Neural crest cell (in vitro differentiated cells): Measurements from ENCODE around the gene ENO2. TPM values are rescaled to one million over a fixed set of nuclear protein-coding genes. Genes with fewer than 3 reads are reported as not detected.
"Not testable (repeated sequence)": the region's sequence is repeated elsewhere in the genome, so short reads cannot be mapped to it uniquely, and the experiment has no call there.

Experiments used
- DNase-seq: peaks from one replicate; pipeline ENCODE4 v3.0.0; 2021; ENCODE audit warnings: low read depth, mixed read lengths, low spot score
- H3K27ac Mint-ChIP-seq: one replicate; pipeline ENCODE4 v1.8.0; 2021; ENCODE audit warnings: mild to moderate bottlenecking, mixed read lengths; ENCODE audit not compliant: unreplicated experiment
- H3K27me3 Mint-ChIP-seq: 2 replicates; pipeline ENCODE4 v1.8.0; 2021; ENCODE audit warnings: low read depth, mild to moderate bottlenecking, mixed read lengths
- H3K36me3 Mint-ChIP-seq: 2 replicates; pipeline ENCODE4 v1.8.0; 2021; ENCODE audit warnings: low read depth, mild to moderate bottlenecking, mixed read lengths
- H3K4me1 Mint-ChIP-seq: 2 replicates; pipeline ENCODE4 v1.8.0; 2021; ENCODE audit warnings: mixed read lengths
- H3K4me3 Mint-ChIP-seq: one replicate; pipeline ENCODE4 v1.8.0; 2021; ENCODE audit warnings: mild to moderate bottlenecking, mixed read lengths
- H3K9me3 Mint-ChIP-seq: 2 replicates; pipeline ENCODE4 v1.8.0; 2021; ENCODE audit warnings: mixed read lengths
- CTCF ChIP-seq: fragments of 200-600 bp; sonication (generic); conservative IDR thresholded peaks from 2 replicates; pipeline ENCODE4 v1.5.0; 2021; ENCODE audit warnings: antibody characterized with exemption, mild to moderate bottlenecking
- total RNA-seq: library from RNA; stranded (reverse); gene quantifications from 2 replicates; pipeline ENCODE4 v1.2.1, GENCODE V29; 2021

The ENO2 gene
- total RNA-seq, 1 donor from 2014 or later = 68.4 TPM

- Mint-ChIP-seq H3K27me3 (no peaks in the 10 kb centered on the region), H3K36me3 (no peaks in the 10 kb centered on the region), H3K4me3 (peak overlapping the region; percentile 1), H3K9me3 (no peaks in the 10 kb centered on the region), H3K4me1 (peaks cover 5% of the 10 kb centered on the region), H3K27ac (no peak overlapping the region)
- DNase-seq = no peak
- TF ChIP-seq CTCF = no peak
Measured at GRCh38 chr12:6903722-6904121, 10.7 kb upstream of the ENO2 start.

- no peaks in the 10 kb centered on the region for H3K9me3 Mint-ChIP-seq
Measured at GRCh38 chr12:6904280-6905276, 9.8 kb upstream of the ENO2 start, which contains the start of gene LRRC23. LRRC23 (plus strand) TSS chr12:6904822; CDS start chr12:6905634, 812 bp downstream.

GRCh38 chr12:6905414-6906040, 8.9 kb upstream of the ENO2 start:
- Mint-ChIP-seq H3K27me3 (no peaks in the 10 kb centered on the region), H3K4me1 (no peaks in the 10 kb centered on the region), H3K9me3 (no peaks in the 10 kb centered on the region), H3K4me3 (no peak overlapping the region), H3K36me3 (no peaks in the 10 kb centered on the region), H3K27ac (no peak overlapping the region)
- TF ChIP-seq CTCF = no peak
- no peak for DNase-seq

More at GRCh38 chr12:6904280-6905276, 9.8 kb upstream of the ENO2 start, which contains the start of gene LRRC23:
- peak; percentile 97 for DNase-seq
- TF ChIP-seq CTCF = no peak
- Mint-ChIP-seq H3K27ac (no peak within 1 kb of the TSS), H3K4me1 (peaks cover 2% of the 10 kb centered on the region), H3K27me3 (no peaks in the 10 kb centered on the region), H3K36me3 (no peaks in the 10 kb centered on the region), H3K4me3 (peak within 1 kb of the TSS; percentile 1)

- not testable (repeated sequence) for H3K4me3 Mint-ChIP-seq, H3K36me3 Mint-ChIP-seq, H3K4me1 Mint-ChIP-seq, H3K27ac Mint-ChIP-seq, H3K9me3 Mint-ChIP-seq, DNase-seq
- H3K27me3 Mint-ChIP-seq = peaks cover 13% of the 10 kb centered on the region
Measured at GRCh38 chr12:6908141-6908540, 6.2 kb upstream of the ENO2 start.

GRCh38 chr12:6909421-6910145, 4.8 kb upstream of the ENO2 start:
- H3K4me1 Mint-ChIP-seq = peaks cover 14% of the 10 kb centered on the region
- no peaks in the 10 kb centered on the region for H3K36me3 Mint-ChIP-seq
- no peak overlapping the region for H3K27ac Mint-ChIP-seq
- H3K4me3 Mint-ChIP-seq = no peak overlapping the region
- no peak for TF ChIP-seq CTCF
- H3K9me3 Mint-ChIP-seq = no peaks in the 10 kb centered on the region
- no peak for DNase-seq
- peaks cover 19% of the 10 kb centered on the region for H3K27me3 Mint-ChIP-seq
